Fibroblast of gingiva (primary cell): Measurements from ENCODE around the gene RIOK1.

Experiments used
- DNase-seq: peaks from one replicate; pipeline ENCODE4 v3.0.0-alpha.2; 2011; ENCODE audit warnings: low read depth

The RIOK1 gene

DNA sequence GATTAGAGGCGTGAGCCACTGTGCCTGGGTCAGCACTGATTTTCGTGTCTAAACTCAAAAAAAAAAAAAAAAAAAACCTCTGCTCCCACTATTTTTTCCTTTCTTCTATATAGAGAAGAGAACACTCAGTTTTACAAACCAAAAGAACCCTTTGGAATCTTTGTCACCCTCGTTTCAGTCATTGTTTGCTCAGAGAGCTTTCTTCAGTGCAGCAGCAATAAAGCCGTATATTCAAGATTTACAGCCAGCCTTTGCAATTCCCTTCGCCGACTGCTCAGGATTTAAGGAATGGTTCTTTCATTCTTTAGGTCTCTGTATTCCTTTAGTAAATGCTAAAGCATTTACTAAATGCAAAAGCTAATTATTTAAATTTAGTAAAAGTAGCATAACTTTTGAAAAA, 20.1 kb downstream of the RIOK1 start:
- no peak for DNase-seq

DNA sequence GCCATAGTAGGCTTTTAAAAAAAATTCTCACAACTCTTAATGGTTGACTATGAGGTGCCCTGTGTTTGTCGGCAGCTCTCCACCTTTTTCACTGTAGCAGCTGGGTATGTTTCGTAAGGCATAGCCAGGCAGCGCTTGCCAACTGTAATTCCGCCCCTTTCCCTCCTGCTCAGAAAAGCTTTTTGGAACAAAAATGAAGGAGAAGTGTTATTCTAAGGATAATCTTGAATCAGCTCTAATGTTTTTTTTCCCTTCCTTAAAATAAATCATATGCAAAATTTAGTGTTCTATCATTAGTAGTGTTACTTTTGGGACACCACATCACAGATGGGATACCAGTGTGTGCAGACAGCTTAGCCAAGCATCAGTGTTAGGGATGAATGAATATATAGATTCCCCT, 21.2 kb downstream of the RIOK1 start:
- DNase-seq: no peak

DNA sequence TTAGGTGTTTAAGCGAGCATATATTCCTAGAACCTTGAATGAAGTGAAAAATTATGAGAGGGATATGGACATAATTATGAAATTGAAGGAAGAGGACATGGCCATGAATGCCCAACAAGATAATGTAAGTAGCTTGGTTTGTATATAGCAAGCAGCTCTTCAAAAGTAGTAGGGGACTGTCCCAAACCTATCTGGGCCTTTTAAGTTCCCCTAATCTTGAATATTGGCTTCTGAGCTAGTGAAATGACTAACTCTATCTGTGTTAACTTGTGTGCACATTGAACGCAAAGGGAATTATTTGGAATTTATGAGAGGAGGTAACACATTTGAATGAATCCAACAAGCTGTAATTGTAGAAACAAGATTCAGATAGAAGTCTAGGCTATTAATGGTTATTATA, 21.7 kb downstream of the RIOK1 start:
- DNase-seq: no peak

DNA sequence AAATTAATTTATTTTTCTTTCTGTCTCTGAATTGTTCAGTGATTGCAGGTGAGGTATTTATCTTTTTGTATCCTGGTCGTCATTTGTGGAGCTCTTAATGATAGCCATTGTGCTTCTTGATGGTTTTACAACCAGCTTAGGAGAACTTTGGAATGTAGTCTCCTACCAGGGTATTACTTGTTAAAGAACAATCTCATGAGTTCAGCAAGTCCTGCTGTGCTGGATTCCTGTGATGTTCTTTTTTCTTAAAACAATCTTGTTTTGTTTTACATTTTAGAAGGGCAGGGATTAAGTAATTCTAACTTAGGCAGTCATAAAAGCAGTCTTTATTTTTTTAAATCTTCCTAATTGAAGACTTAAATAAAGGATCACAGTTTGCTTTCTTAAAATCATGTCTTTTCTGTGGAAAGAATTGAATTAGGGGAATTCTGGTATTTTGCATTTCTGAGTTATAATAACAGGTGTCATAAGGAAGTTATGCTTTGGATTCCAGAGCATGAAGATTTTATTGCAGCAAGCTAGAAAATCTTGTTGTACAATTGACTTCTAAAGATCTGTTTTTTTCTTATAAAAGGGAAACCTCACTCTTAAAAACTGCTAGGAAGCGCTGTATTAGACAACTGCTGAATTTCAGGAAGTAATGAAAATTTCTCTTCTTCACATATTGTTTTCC, 23.7 kb downstream of the RIOK1 start:
- no peak for DNase-seq

DNA sequence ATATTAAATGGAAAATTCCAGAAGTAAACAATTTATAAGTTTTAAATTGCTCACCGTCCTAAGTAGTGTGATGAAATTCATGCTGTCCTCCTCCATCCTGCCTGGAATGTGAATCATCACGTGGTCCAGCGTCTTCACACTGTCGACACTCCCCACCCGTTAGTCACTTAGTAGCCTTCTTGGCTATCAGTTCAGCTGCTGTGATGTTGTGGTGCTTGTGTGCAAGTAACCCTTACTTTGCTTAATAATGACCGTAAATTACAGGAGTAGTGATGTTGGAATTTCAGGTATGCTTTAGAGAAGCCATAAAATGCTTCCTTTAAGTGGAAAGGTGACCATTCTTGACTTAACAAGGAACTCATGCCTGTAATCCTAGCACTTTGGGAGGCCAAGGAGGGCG, 25.2 kb downstream of the RIOK1 start:
- DNase-seq: peak; percentile 53

DNA sequence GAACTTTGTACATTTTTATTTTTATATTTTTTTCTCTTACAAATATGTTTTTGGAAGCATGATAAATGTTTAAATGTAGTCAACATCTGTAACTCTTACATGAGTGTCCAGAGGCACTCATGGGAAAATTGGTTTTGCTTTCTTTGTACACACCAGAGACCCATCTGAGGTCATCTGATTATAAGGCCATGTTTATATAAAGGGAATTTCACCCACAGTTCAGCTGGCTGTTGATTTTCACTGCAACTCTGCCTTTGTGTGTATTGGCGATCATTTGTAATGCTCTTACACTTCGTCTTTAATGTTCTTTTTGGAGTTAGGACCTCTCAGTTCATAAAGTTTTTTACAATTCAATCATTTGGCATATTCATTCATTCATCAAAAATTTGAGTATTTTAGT, 28.1 kb downstream of the RIOK1 start:
- DNase-seq: no peak

DNA sequence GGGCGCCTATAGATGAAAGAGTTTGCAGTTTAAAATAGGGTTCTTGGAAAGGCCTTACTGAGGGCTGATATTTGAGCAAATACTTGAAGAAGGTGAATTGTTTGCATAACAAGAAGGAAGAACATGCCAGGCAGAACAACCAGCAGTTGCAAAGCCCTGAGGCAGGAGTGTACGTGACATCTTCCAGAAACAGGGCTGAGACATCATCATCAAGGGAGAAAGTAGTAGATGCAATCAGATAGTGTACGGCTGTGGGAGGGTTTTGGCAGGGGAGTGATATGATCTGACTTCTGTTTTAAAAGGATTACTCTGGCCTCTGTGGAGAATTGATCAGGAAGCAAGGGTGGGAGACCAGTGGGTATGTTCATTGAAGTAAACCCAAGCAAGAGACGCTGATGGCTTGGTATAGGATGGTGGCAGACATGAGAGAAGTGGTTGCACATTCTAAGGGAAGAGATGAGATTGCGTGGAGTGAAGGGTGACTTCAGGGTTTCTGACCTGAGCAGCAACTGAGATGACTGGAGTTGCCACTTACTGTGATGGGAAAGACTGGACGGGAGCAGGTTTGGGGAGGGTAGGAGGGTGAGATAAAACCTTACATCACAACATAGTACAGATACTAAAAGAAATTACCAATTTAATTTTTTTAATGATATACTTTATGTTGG, 28.8 kb downstream of the RIOK1 start:
- DNase-seq: no peak

DNA sequence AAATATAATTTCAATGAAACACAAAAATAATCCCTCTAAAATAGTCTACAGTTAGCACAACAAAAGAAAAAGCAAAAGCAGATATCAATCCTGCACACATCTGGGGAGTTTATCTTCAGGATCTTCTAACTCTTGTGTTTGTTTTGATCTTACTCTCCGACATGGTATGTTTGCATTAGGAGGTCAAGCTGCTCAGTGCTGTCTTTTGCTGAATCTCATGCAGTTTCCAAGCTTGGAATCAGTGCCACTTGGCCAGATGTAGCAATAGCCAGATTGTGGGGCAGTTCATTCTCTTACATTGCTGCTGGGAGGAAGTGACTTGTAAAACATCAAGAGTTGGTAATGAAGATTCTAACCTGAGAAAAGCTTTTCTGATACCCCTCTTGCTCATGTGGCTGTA, 29.5 kb downstream of the RIOK1 start:
- DNase-seq: peak; percentile 21

DNA sequence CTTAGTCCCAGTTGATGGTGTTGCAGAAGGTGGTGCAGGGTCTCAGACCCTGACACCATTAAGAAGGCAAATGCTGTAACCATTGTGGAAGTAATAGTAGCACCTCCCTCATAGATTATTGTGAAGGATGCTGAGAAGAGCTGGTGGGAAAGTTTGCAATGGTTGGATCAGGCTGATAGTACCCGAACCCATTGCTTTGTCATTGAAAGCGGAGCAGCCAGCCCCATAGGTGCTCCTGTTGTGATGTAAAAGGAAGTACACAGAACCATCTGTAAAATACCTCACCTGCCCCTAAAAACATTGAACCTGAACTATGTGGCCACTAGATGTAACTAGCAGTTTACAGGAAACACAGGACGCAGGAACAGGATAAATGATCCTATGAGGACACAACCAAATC, 31.5 kb downstream of the RIOK1 start:
- DNase-seq: no peak

DNA sequence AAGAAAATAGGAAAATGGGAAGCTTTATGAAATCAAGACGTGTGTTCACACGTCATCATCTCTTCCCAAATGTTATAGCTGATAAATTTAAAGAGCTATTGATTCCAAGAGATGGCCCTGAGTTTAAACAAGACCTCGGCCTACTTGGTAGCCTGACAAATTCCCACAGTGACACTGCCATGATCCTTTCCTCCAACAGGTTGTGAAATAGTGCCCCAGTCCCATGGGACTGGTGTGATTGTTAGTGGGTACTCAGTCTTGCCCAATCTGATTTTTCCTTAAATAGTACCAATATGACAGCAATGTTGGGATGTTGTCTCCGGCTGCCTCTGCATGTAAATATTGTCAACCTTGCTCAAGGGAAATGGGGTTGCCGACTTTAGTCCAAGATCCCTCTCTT, 34.5 kb downstream of the RIOK1 start:
- DNase-seq: no peak

DNA sequence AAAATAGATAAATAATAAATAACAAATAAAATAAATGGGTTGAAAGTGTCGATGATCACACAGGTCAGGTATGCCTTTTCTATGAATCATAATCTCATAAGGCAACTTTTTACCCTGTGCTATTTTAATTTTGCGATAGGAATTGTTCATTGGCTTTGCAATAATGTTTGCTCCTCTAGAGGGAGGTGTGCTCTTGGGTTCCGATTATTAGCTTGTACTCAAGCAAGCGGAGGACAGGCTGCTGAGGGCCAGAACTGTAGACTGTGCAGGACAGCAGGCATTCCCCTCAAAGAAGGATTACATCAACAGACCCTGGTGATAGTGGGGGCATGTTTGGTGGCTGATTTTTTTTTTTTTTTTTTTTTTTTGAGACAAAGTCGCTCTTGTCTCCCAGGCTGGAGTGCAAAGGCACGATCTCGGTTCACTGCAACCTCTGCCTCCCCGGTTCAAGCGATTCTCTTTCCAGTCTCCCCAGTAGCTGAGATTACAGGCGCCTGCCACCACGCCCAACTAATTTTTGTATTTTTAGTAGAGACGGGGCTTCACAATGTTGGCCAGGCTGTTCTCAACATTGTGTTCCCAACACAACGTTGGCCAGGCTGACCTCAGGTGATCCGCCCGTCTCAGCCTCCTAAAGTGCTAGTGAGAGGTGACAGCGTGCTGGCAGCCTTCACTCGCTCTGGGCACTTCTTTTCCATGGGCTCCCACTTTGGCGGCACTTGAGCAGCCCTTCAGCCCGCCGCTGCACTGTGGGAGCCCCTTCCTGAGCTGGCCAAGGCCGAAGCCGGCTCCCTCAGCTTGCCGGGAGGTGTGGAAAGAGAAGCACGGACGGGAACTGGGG, 35.6 kb downstream of the RIOK1 start:
- peak; percentile 17 for DNase-seq

DNA sequence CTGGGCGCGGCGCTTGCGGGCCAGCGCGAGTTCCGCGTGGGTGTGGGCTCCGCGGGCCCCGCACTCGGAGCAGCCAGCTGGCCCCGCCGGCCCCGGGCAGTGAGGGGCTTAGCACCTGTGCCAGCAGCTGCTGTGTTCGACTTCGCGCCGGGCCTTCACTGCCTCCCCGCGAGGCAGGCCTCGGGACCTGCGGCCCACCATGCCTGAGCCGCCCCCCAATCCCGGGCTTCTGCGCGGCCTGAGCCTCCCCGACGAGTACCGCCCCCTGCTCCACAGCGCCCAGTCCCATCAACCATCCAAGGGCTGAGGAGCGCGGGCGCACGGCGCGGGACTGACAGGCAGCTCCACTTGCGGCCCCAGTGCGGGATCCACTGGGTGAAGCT, 36.2 kb downstream of the RIOK1 start:
- DNase-seq: no peak

DNA sequence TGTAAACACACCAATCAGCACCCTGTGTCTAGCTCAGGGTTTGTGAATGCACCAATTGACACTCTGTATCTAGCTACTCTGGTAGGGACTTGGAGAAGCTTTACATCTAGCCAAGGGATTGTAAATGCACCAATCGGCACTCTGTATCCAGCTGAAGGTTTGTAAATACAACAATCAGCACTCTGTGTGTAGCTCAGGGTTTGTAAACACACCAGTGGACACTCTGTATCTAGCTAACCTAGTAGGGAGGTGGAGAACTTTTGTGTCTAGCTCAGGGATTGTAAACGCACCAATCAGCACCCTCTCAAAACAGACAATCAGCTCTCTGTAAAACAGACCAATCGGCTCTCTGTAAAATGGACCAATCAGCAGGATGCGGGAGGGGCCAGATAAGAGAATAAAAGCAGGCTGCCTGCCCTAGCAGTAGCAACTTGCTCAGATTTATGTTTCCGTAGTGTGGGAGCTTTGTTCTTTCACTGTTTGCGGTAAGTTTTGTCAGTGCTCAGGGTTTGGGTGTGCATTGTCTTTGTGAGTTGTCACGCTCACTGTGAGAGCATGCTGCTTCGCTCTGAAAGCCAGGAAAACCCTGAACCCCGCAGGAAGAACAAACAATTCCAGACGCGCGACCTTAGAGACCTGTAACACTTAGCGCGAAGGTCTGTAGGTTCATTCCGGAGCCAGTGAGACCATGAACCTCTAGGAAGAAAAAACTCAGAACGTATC, 37.0 kb downstream of the RIOK1 start:
- no peak for DNase-seq

DNA sequence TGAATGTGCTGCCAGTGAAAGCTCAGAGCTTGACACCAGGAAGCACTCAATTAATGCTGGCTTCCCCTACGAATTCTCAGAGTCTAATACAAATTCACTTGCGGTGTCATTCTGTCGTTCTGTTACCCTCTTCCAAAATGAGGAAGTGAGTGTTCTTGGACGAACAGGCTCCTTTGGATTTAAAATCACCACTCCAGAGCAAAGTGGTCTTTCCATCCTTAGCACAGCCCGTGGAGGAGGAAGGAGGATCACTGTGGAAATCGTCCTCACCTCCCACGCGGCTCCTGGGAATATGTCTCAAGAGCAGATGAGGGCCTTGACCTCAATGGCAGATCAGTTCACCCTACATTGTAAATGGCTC, 41.7 kb downstream of the RIOK1 start:
- no peak for DNase-seq

DNA sequence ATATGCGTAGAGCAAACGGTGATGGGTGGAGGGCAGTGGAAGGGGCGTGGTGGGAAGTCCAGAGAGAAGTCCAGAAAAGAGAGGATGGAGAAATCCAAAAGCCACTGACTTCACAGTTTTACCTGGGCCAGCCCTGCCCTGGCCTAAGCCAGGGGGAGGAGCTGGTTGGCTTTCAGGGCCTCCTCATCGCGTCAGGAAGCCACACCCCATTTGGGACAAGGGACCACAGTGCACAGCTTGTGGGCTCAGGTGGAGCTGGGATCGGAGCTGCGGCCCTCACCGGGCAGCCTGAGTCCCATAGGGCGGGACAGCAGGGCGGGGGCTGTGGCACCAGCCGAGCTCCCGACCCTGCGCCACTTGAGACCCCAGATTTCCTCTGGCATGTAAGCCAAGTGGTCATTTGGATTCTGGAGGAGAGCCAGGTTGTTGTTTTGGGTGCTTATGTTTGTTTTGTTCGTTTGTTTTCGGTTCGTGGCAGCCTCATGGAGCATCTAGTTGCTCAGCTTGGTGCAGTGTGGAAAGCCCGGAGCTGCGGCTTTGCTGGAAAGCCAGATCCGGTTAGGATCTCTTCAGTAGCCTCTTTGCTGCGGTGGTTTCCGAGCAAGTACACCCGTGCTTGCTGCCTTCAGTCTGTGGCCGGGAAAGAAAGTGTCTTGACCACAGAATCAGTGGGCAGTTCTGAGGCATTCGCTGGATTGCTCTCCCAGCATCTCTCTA, 42.2 kb downstream of the RIOK1 start:
- DNase-seq: peak; percentile 33

DNA sequence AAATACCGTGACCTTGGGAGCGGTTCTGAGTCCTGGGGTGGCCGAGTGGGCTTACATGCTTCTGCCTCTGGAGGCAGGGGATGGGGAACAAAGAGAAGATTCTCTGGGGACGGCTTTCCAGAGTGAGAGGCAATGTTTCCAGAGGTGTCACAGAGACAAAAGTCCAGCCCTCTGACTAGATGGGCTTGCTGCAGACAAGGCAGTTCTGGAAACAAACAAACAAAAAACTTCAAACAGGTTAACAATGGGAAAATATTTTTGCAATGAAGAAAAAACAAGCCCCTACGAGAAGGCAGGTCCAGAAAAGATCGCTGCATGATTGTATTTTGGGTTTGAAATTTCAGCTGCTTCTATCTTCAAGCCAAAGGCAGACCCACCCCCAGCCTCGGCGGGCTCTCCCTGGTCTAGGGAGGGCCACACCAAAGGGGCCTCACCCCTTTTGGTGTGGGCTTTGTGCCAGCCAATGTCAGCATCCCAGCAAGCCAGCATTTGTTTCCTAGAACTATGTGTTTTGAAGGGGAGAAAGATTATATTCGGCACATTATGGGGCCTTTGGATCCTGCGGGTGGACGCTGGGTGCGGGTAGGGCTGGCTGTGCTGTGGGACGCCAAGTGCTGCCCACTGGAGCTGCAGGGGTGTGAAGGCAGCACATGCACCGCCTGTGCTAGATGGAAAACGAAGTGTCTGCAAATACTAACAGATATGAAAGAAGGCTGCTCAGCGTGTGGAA, 42.9 kb downstream of the RIOK1 start:
- no peak for DNase-seq

DNA sequence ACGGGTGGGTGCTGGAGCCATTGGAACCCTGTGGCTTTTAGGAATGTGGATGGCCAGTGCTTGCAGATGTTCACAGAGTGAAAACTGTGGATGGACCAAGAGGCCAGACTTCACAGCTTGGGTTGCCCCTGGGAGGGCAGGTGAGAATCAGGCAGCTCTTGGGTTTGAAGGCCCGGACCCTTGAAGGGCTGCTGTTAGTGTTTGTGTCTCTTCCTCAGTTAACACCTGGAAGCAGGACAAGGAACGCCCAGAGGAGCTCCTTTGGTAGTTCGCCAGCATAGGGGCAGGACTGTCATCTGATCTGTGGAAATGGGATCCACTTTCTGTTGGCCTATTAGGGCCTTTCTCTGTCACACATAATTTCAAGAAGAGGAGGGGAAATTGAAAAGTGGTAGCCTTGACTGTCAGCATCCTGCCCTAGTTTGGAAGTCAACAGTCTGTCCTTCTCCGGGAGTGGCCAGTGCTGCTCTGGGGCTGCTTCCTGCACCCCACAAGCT, 43.6 kb downstream of the RIOK1 start:
- no peak for DNase-seq

DNA sequence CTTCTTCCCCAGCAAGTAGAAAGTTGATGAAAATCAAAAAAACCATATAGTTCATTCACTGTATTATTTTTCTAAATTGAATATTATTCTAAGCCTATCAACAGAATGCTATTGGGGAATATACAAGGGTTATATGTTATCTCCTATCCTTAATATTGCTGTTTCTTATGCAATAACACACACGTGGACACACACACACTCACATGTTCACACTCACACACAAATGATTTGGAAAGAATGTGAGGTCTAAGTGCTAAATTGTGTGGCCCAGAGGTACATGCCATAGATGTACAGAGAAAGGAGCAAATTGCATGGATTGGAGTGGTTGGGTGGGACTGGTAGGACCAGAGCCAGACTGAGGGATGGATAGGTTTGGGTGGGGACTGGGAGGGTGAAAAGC, 45.1 kb downstream of the RIOK1 start:
- no peak for DNase-seq

DNA sequence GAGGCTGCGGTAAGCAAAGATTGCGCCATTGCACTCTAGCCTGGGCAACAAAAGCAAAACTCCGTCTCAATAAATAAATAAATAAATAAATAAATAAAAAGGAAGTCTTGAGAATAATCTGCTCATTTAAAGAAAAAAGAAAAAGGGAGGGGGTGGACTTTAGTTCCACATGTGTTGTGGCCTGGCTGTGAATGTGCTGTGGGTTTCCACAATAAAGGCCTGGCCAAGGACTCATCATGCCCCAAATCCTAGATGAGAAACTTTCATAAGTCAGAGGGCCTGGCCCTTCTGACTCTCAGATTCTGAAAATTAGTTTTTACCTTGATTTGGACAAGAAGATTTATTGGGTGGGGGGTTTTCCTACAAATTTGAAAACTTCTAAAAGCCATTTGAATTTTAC, 48.4 kb downstream of the RIOK1 start:
- no peak for DNase-seq

DNA sequence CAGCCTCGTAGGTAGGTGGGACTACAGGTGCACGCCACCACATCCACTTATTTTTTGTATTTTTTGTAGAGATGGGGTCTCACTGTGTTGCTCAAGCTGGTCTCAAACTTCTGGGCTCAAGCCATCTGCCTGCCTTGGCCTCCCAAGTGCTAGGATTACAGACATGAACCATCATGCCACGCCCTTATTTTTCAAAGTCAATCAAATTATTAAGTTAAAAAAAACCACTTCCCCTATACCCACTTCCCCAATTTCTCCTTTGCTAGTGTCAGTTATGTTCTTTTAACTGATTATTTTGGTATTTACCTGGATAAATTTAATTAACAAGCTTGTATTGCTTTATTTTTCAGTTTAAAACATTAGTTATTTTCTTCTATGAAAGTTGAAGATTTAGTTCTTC, 49.6 kb downstream of the RIOK1 start:
- no peak for DNase-seq

DNA sequence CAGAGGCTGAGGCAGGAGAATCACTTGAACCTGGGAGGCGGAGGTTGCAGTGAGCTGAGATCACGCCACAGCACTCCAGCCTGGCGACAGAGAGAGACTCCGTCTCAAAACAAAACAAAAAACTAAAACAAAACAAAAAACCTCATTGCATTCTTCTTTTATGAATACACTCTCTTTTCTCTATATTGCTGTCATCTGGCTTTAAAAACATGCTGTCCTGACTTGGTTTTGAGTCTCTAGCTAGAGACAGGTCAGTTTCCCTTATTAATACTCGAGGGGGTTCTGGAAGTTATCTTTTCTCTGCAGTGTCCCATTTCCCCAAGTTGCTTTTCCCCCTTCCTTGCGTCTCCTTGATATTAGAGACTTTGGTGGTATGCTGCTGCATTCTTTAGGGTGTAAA, 50.9 kb downstream of the RIOK1 start:
- no peak for DNase-seq
